Measurements from ENCODE around the gene MTO1. TPM values are rescaled to one million over a fixed set of nuclear protein-coding genes. Genes with fewer than 3 reads are reported as not detected.
A peak's percentile ranks its signal among the peaks of the same experiment; 100 is the strongest.

Gene MTO1
- polyA plus RNA-seq, 3 donors: 8.0 to 22.8 (median 14.4) TPM

- Histone ChIP-seq H3K27ac (ENCODE audit: low read depth in 1 of 2, low read length in 2 of 2) (no peak overlapping the region), H4K20me1 (ENCODE audit: insufficient read depth, low read length) (no peaks in the 10 kb centered on the region), H3K36me3 (replicated peaks in 1 of 2; ENCODE audit: control insufficient read depth in 1 of 2, insufficient read depth in 2 of 2, low read length in 2 of 2) (no peaks in the 10 kb centered on the region), H3K9me3 (replicated peaks in 1 of 2; ENCODE audit: control insufficient read depth in 1 of 2, insufficient read depth in 1 of 2, low read length in 2 of 2) (no peaks in the 10 kb centered on the region), H3K4me2 (replicated peaks; ENCODE audit: extremely low read depth, low read length, poor library complexity, severe bottlenecking) (no peak overlapping the region), H3K4me1 (ENCODE audit: control insufficient read depth in 1 of 2, insufficient read depth in 2 of 2, low read length in 2 of 2) (peaks cover 8 to 12% of the 10 kb centered on the region in 2 donors), H3K79me2 (ENCODE audit: insufficient read depth, low read length) (no peaks in the 10 kb centered on the region), H2AFZ (ENCODE audit: insufficient read depth, low read depth, low read length, poor library complexity, severe bottlenecking) (no peak overlapping the region), H3K9ac (ENCODE audit: insufficient read depth, low read length, poor library complexity, severe bottlenecking) (no peak overlapping the region), H3K27me3 (ENCODE audit: control insufficient read depth in 2 of 2, insufficient read depth in 2 of 2, low read length in 2 of 2) (no peaks in the 10 kb centered on the region), H3K4me3 (replicated peaks in 1 of 3; ENCODE audit: low read depth in 2 of 3, low read length in 3 of 3) (no peak overlapping the region)
- WGBS (ENCODE audit: insufficient coverage): 83% methylated on average over 1 of the region's 3 CpGs
- TF ChIP-seq CTCF (IDR thresholded peaks at IDR 0.05): no peak
- Mint-ChIP-seq H3K4me3 (no peak overlapping the region), H3K9me3 (no peaks in the 10 kb centered on the region), H3K4me1 (peaks cover 14% of the 10 kb centered on the region), H3K27me3 (ENCODE audit: low read depth in 3 of 3) (peaks cover 1 to 5% (median 3%) of the 10 kb centered on the region in 3 donors), H3K27ac (no peak overlapping the region), H3K36me3 (no peaks in the 10 kb centered on the region)
- intact Hi-C loops (cut with micrococcal nuclease): loop anchor here in 1 of 2 donors (5.0 kb wide), 1 partner anchor 35 kb away; no protein-coding TSS in a partner anchor
- no peak for DNase-seq
Measured at GRCh38 chr6:73532293-73532692, 70.8 kb downstream of the MTO1 start.

GRCh38 chr6:73534628-73535027, 73.1 kb downstream of the MTO1 start:
- intact Hi-C loops (cut with micrococcal nuclease): loop anchor here in 1 of 2 donors (5.0 kb wide), 1 partner anchor 33 kb away; no protein-coding TSS in a partner anchor
- Histone ChIP-seq H3K4me3 (replicated peaks in 1 of 3; ENCODE audit: low read depth in 2 of 3, low read length in 3 of 3) (no peak overlapping the region), H3K9ac (ENCODE audit: insufficient read depth, low read length, poor library complexity, severe bottlenecking) (no peak overlapping the region), H4K20me1 (ENCODE audit: insufficient read depth, low read length) (no peaks in the 10 kb centered on the region), H3K4me1 (ENCODE audit: control insufficient read depth in 1 of 2, insufficient read depth in 2 of 2, low read length in 2 of 2) (peaks cover 8 to 12% of the 10 kb centered on the region in 2 donors), H3K36me3 (replicated peaks in 1 of 2; ENCODE audit: control insufficient read depth in 1 of 2, insufficient read depth in 2 of 2, low read length in 2 of 2) (no peaks in the 10 kb centered on the region), H3K9me3 (replicated peaks in 1 of 2; ENCODE audit: control insufficient read depth in 1 of 2, insufficient read depth in 1 of 2, low read length in 2 of 2) (no peaks in the 10 kb centered on the region), H3K4me2 (replicated peaks; ENCODE audit: extremely low read depth, low read length, poor library complexity, severe bottlenecking) (no peak overlapping the region), H3K27me3 (ENCODE audit: control insufficient read depth in 2 of 2, insufficient read depth in 2 of 2, low read length in 2 of 2) (no peaks in the 10 kb centered on the region), H2AFZ (ENCODE audit: insufficient read depth, low read depth, low read length, poor library complexity, severe bottlenecking) (no peak overlapping the region), H3K27ac (ENCODE audit: low read depth in 1 of 2, low read length in 2 of 2) (no peak overlapping the region), H3K79me2 (ENCODE audit: insufficient read depth, low read length) (no peaks in the 10 kb centered on the region)
- Mint-ChIP-seq H3K36me3 (no peaks in the 10 kb centered on the region), H3K27ac (peak overlapping the region in 2 of 7 donors; percentile 46 to 63), H3K4me1 (peaks cover 14% of the 10 kb centered on the region), H3K4me3 (no peak overlapping the region), H3K27me3 (ENCODE audit: low read depth in 3 of 3) (peaks cover 1 to 2% (median 1%) of the 10 kb centered on the region in 3 donors), H3K9me3 (no peaks in the 10 kb centered on the region)
- no CpG with 5 or more reads among the region's 2 CpGs for WGBS (ENCODE audit: insufficient coverage)
- no peak for TF ChIP-seq CTCF (IDR thresholded peaks at IDR 0.05)
- no peak for DNase-seq
